Activated T-cell treated with anti-CD3 and anti-CD28 coated beads, Interleukin-2, amount 50 U/mL, for 72 hours (primary cell): ENCODE data around the gene ADSS1. TPM values are rescaled to one million over a fixed set of nuclear protein-coding genes. Genes with fewer than 3 reads are reported as not detected.

Source experiments
- ATAC-seq, 2 donors: fragments of 150-1000 bp; cut with Tn5 transposase; replicated peaks in 1 of 2; 2 replicates each; pipeline ENCODE4 v1.10.0; 2021; ENCODE audit warnings: moderate library complexity in 2 of 2, mild to moderate bottlenecking in 1 of 2
- DNase-seq, 2 donors: peaks; one replicate each; pipeline ENCODE4 v3.0.0; 2021 to 2022; ENCODE audit warnings: mixed read lengths in 1 of 2
- H3K27ac Mint-ChIP-seq: one replicate; pipeline ENCODE4 v1.8.0; 2022; ENCODE audit warnings: mild to moderate bottlenecking, moderate library complexity, mixed read lengths
- H3K27me3 Mint-ChIP-seq: one replicate; pipeline ENCODE4 v1.8.0; 2022; ENCODE audit warnings: low read depth, mixed read lengths
- H3K36me3 Mint-ChIP-seq, 2 donors: one replicate each; pipeline ENCODE4 v1.8.0; 2022; ENCODE audit warnings: mixed read lengths in 2 of 2, mild to moderate bottlenecking in 1 of 2; ENCODE audit not compliant: insufficient read depth in 2 of 2
- H3K4me1 Mint-ChIP-seq: one replicate; pipeline ENCODE4 v1.8.0; 2022; ENCODE audit warnings: low read depth, mixed read lengths
- H3K4me3 Mint-ChIP-seq, 2 donors: one replicate each; pipeline ENCODE4 v1.8.0; 2022; ENCODE audit warnings: mild to moderate bottlenecking in 2 of 2, mixed read lengths in 2 of 2, moderate library complexity in 2 of 2
- H3K9me3 Mint-ChIP-seq, 2 donors: one replicate each; pipeline ENCODE4 v1.8.0; 2022; ENCODE audit warnings: mixed read lengths in 2 of 2
- total RNA-seq, 2 donors: library from RNA; stranded (reverse); gene quantifications; one replicate each; pipeline ENCODE4 v1.2.3, GENCODE V29; 2022

ADSS1 gene
- total RNA-seq, 2 donors from 2014 or later, result 4.6 to 6.1 TPM

DNA sequence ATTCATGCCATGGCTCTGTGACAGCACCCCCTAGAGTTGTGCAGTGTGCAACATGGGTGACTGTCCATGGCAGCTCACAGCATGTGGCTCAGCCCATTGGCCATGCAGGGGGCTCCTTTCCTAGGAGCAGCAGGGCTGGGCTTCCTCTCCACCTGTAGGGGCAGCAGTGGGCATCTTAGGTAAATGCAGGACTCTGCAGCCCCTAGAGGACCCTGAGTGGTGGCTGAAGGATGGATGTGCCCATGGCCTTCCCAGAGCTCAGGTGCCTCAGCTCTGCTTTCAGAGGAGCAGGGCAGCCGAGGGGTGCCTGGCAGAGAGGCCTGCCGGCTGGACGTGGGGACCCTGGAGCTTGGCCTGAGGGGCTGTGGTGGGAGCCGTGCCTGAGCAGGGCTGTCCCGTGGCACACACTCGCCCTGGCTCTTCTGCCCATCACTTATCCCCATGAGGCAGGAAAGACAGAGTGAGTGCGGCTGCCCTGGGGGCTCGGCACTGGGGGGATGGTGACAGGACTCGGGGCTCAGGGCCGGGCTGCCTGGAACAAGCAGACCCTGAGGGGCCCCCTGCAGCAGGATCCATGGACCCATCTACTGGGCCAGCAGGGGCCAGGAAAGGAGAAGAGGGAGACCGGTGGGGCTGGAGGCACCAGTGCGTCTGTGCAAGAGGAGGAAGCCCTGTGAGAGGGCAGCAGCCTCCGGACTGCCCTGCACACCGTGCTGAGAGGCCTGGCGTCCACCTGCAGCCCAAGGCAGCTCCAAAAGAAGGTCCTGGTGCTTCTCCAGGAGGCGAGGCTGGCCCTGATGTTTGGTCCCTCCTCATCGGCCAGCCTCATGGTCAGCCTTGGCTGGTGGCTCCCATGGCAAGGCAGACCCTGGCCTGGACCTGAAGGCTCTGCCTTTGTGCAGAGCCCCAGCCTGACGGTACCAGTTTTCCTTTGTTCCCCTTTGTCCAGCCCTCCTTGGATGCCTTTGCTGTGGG lies 7.6 kb downstream of the ADSS1 start:
- Mint-ChIP-seq H3K36me3 (no peaks in the 10 kb centered on the region), H3K4me3 (no peak overlapping the region), H3K27me3 (no peaks in the 10 kb centered on the region), H3K27ac (no peak overlapping the region), H3K4me1 (no peaks in the 10 kb centered on the region), H3K9me3 (no peaks in the 10 kb centered on the region)
- ATAC-seq (no peak), DNase-seq (no peak)

DNA sequence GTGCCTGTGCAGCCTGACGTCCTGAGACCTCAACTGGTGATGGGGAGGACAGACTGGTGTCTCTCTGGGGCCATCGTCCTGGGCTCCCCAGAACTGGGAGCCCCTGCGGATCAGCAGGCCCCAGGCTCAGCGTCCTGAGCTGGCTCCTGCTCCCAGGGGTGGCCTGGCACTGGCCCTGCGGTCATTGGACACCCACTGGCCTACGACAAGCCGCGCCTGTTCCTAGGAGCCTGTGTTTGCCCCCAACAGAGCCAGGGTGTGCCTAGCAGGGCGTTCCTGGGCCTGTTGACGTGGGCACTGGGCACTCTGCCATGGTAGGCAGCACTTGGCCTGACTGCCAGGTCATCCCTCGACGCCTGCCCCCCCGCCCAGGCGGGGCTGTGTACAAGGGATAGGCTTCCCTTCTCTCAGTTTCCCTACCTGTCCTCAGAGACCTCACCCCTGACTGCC lies 8.4 kb downstream of the ADSS1 start:
- DNase-seq (no peak), ATAC-seq (no peak)
- H3K27me3 Mint-ChIP-seq, result no peaks in the 10 kb centered on the region
- no peak overlapping the region for H3K27ac Mint-ChIP-seq
- H3K4me1 Mint-ChIP-seq, result no peaks in the 10 kb centered on the region
- no peaks in the 10 kb centered on the region for H3K36me3 Mint-ChIP-seq
- H3K4me3 Mint-ChIP-seq, result no peak overlapping the region
- H3K9me3 Mint-ChIP-seq, result no peaks in the 10 kb centered on the region

DNA sequence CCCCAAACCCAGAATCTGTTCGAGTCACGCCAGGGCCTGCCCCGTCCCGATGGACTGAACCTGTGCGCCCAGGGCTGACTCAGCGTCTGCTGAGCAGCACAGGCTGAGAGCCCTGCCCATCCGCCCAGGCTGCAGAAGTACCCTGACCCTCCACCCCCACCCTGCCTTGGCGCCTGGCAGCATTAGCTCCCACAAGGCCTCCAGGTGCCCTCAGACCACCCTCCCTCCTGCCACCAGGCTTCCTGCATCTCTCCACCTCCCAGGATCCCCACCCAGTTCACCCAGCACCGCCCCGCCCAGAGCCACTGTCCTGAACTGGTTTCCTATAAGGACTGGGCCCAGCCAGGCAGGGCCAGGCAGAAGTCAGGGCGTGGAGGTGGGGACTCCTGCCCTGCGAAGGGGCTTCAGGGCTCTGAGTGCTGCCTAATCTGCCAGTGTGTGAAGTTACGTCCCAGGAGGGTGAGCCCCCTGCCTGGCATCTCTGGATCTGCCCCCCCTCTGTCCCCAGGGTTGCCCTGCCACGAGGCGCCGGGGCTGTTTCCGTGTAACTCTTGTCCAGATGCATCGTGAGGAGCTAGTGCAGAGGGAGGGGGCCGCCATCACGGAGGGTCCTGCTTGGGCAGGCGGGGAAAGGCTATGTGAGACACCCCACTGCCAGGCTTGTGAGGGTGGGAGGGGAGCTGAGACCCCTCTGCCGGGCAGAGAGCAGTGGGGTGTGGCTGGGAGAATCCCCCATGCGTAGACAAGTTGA lies 9.1 kb downstream of the ADSS1 start:
- H3K4me1 Mint-ChIP-seq, result no peaks in the 10 kb centered on the region
- H3K36me3 Mint-ChIP-seq, result no peaks in the 10 kb centered on the region
- ATAC-seq (no peak), DNase-seq (no peak)
- H3K4me3 Mint-ChIP-seq, result no peak overlapping the region
- no peaks in the 10 kb centered on the region for H3K9me3 Mint-ChIP-seq
- no peak overlapping the region for H3K27ac Mint-ChIP-seq
- no peaks in the 10 kb centered on the region for H3K27me3 Mint-ChIP-seq

DNA sequence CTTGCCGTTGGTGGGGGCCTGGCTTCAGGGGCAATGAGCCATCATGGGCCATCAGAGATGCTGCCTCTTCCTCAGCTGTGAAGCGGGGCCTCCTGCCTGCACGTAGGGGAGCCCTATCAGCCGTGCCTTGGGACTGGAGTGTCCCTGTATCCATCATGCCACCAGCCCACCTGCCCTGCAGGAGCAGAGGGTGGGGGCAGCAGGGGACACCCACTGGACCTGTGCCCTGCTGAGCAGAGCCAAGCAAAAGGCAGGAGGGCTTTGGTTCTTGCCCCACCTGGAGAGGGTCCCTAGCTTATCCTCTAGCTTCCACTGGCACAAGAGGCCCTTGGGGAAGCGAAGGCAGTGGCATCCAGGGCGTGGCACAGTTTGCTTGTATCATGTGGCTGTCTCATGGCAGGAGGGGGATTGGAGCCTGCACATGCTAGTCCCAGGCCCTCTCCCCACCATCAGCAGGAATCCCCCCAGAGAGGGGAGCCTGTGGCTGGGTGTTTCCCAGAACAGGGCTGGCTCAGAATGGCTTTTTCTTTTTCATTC lies 10.1 kb downstream of the ADSS1 start:
- Mint-ChIP-seq H3K27ac (no peak overlapping the region), H3K27me3 (no peaks in the 10 kb centered on the region), H3K4me1 (no peaks in the 10 kb centered on the region), H3K36me3 (no peaks in the 10 kb centered on the region), H3K9me3 (no peaks in the 10 kb centered on the region), H3K4me3 (no peak overlapping the region)
- DNase-seq, result no peak
- ATAC-seq, result no peak

DNA sequence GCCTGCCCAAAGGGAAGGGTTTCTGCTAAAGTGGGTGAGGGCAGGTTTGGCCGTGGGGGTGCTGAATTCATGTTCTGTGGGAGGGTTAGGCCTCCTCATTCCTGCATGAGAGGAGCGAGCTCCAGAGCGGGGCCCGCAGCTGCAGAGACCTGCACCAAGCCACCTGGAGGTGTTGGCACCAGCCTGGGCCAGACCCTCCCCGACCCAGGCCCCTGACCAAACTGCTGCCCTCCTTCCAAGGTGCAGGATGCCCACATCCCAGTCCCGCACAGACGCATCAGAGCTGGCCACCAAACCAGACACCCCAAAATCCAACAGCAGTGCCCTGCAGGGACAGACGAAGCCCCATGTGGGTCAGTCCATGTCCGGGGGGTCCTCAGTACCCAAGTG lies 10.6 kb downstream of the ADSS1 start:
- no peaks in the 10 kb centered on the region for H3K4me1 Mint-ChIP-seq
- H3K36me3 Mint-ChIP-seq, result no peaks in the 10 kb centered on the region

DNA sequence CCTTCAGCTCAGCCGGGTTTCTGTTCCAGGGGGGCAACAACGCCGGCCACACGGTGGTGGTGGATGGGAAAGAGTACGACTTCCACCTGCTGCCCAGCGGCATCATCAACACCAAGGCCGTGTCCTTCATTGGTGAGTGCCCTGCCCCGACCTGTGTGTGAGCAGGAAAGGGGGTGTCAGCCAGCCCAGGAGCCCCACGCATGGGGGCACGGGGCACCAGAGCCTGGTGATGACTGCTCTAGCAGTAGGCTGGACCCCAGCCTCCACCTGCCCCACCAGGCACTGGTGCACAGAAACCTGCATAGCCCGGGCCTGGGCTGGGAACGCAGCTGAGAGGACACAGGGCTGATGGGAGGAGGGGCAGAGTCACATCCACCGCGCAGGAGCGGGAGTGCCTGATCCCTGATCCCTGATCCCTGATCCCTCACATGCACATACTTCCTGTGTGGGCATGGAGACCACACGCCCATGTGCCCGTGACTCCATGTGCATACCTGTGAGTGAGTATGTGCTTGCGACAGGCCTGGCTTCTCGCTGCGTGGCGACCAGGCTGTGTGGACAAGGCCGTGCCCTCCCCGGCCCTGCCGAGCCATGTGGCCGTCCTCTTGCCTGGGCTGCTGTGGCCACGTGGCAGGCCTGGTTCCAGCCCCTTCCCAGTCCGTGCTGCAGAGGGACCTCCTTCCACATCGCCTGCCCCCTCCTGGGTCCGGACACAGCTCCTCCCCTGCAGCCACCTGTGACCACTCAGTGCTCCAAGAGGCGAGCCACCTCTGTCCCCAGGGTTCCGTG lies 11.2 kb downstream of the ADSS1 start:
- no peak for ATAC-seq
- Mint-ChIP-seq H3K36me3 (no peaks in the 10 kb centered on the region), H3K9me3 (no peaks in the 10 kb centered on the region), H3K4me3 (no peak overlapping the region), H3K27me3 (no peaks in the 10 kb centered on the region), H3K27ac (no peak overlapping the region), H3K4me1 (no peaks in the 10 kb centered on the region)
- no peak for DNase-seq

More for the DNA sequence above, 10.6 kb downstream of the ADSS1 start:
- DNase-seq, result no peak
- ATAC-seq, result no peak
- H3K4me3 Mint-ChIP-seq, result no peak overlapping the region
- no peaks in the 10 kb centered on the region for H3K9me3 Mint-ChIP-seq
- no peaks in the 10 kb centered on the region for H3K27me3 Mint-ChIP-seq
- no peak overlapping the region for H3K27ac Mint-ChIP-seq

DNA sequence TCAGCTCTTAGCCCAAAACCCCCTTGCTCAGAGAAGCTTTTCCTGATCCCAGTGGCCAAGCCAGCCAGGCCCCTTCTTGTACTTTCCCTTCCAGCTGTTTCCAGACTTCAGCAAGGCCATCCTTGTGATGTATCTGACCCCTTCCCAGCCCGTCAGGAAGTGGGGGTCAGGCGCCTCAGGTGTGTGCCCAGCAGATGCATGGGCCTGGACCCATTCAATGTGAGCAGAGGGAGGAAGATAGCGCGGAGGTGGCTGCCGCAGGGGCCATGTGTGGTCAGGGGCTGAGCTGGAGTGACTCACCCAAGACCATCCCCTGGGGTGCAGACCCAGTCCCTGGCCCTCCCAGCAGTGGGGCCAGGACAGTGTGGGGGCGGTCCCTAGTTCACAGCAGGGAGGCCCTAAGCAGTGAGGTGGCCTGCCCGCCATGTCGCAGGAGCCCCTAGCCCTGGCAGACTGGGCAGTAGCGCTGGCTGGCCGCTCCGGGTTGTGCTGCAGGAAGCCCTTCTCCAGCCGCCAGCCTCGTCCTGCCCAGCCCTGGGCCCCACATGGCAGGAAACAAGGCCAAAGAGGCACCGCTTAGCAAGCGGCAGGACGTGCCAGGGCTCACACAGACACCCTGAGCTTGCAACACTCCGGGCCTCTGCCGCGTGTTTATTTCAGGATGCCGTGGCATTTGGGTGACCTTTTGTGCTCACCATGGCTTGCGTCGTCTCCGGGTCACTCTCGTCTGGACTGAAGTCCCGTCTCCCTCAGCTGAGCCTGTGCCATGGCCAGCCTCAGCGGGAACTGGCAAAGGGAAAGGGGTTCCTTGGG lies 12.0 kb downstream of the ADSS1 start:
- Mint-ChIP-seq H3K27me3 (no peaks in the 10 kb centered on the region), H3K4me1 (no peaks in the 10 kb centered on the region), H3K27ac (no peak overlapping the region), H3K4me3 (no peak overlapping the region), H3K36me3 (no peaks in the 10 kb centered on the region), H3K9me3 (no peaks in the 10 kb centered on the region)
- ATAC-seq (no peak), DNase-seq (no peak)

DNA sequence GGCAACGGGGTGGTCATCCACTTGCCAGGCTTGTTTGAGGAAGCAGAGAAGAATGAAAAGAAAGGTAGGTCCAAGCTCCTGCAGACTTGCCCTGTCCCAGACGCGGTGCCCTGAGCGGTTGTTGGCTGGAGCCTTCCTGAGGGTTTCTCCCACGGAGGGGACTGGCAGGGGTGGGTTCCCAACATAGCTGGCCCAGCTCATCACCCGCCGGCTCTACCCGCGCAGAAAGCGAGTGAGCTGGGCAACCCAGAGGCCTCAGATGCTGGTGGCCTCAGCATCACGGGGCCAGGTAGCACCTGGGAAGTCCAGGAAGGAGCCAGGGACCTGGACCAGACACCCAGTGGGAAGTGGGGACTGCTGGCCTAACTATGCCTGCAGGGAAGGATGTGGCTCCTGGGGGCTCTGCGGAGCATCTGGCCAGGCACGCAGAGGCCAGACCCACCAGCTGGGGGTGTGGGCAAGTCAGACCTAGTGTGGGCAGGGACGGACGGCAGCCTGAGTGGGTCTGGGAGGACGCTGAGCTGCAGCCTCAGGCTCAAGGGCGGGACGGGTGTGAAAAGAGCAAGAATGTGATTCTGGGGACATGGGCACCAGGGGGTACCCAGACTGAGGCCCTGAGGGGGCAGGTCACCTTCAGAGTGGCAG lies 14.5 kb downstream of the ADSS1 start:
- H3K4me3 Mint-ChIP-seq, result no peak overlapping the region
- H3K9me3 Mint-ChIP-seq, result no peaks in the 10 kb centered on the region
- H3K27ac Mint-ChIP-seq, result no peak overlapping the region
- H3K36me3 Mint-ChIP-seq, result no peaks in the 10 kb centered on the region
- DNase-seq (no peak), ATAC-seq (no peak)
- H3K27me3 Mint-ChIP-seq, result no peaks in the 10 kb centered on the region
- H3K4me1 Mint-ChIP-seq, result no peaks in the 10 kb centered on the region

DNA sequence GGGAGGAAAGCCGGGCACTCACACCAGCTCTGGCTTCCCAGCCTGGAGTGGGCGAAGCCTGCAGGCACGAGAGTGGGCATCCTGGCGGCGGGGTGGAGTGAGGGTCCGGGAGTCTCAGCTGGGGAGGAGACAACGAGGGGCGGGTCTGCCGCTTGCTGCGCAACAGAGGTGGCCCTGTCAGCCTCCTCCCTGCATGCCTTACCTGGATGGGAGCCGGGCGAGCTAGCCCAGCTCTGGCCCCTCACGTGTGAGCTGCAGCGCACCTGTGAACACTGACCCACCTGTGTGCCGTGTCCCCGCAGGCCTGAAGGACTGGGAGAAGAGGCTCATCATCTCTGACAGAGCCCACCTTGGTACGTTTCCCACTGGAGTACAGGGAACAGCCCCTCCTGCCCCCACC lies 15.0 kb downstream of the ADSS1 start:
- H3K27ac Mint-ChIP-seq, result no peak overlapping the region
- DNase-seq, result no peak
- ATAC-seq, result no peak
- no peaks in the 10 kb centered on the region for H3K27me3 Mint-ChIP-seq
- no peak overlapping the region for H3K4me3 Mint-ChIP-seq
- H3K9me3 Mint-ChIP-seq, result no peaks in the 10 kb centered on the region
- H3K36me3 Mint-ChIP-seq, result no peaks in the 10 kb centered on the region
- H3K4me1 Mint-ChIP-seq, result no peaks in the 10 kb centered on the region

DNA sequence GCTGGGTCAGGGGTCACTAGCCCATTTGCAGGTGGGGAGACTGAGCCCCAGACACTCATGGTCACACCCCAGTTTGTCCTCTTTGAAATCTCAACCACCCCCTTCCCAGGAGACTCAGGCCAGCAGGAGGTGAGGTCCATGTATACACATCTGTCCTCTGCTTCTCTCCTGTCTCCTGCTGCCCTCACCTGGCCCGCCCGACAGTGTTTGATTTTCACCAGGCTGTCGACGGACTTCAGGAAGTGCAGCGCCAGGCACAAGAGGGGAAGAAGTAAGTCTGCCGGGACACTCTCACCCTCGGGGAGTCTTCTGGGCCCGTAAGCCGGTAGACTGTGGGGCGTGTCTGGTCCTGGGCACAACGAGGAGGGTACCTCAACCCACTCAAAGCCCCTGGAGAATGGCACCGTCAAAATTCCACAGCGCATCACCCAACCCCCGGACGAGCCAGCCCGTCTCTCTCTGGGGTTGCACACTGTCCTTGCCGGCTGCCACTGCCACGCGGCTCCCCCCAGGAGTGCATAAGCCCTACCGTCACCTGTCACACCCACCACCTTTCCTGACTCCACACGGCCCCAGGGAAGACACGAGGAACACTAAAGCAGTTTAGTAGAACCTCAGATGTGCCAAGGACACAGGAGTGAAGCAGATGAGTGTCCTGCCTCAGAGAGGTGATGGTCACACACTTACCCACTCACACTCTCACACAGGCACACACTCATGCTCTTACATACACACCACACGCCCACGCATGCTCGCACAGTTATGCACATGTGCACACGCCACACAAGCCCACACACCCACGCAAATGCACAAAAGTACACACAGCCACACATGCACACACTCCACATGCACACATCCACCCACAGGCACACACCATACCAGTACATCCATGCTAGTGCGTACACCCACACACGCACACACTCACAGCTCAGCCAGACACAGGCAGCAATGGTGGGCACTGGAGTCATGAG lies 15.8 kb downstream of the ADSS1 start:
- no peak for ATAC-seq
- Mint-ChIP-seq H3K36me3 (no peaks in the 10 kb centered on the region), H3K27me3 (no peaks in the 10 kb centered on the region), H3K9me3 (no peaks in the 10 kb centered on the region), H3K4me3 (no peak overlapping the region), H3K4me1 (no peaks in the 10 kb centered on the region), H3K27ac (no peak overlapping the region)
- DNase-seq, result no peak

DNA sequence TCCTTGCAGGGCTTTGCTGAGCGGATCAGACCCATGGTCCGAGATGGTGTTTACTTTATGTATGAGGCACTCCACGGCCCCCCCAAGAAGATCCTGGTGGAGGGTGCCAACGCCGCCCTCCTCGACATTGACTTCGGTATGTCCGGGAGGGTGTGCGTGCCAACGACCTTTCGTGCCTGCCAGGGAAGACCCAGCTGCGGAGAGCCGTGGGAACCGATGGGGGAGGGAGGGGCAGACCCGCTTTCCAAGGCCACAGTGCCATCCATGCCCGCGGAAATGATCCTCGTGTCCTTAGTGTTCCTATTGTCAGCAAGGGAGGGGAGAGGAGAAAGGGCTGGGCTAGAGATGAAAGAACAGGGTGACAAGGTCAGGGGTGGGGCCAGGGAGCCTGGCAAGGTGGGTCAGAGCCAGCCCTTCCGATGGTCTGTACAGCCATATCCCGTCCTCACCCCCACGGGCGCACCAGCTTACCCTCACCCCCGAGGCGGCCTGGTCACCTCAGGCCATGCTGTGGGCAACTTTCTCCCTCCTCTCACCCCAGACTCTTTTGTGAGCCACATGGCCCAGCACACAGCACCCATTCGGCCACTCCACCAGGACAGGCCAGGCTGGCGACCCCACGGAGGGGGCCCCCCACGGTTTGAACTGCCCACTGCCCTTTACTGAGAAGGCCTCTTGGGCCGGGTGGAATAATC lies 17.2 kb downstream of the ADSS1 start:
- Mint-ChIP-seq H3K36me3 (no peaks in the 10 kb centered on the region), H3K9me3 (no peaks in the 10 kb centered on the region), H3K4me1 (peaks cover 7% of the 10 kb centered on the region), H3K4me3 (no peak overlapping the region), H3K27ac (no peak overlapping the region), H3K27me3 (no peaks in the 10 kb centered on the region)
- DNase-seq (no peak), ATAC-seq (no peak)
